IMR-90 (cell line): ENCODE results near the gene ANKRD31.

ENCODE experiments used
- CEBPB ChIP-seq: IDR thresholded peaks from 2 replicates; pipeline ENCODE4 v1.6.1; 2012; ENCODE audit warnings: low read depth, low read length, improper control_type of control experiment
- MAFK ChIP-seq: IDR thresholded peaks from 2 replicates; pipeline ENCODE4 v1.6.1; 2012; ENCODE audit warnings: low read depth, low read length, improper control_type of control experiment
- NFE2L2 ChIP-seq: fragments of 150-350 bp; IDR thresholded peaks from 2 replicates; pipeline ENCODE4 v1.6.1; 2016; ENCODE audit warnings: low read depth, mild to moderate bottlenecking, low read length
- POLR2A ChIP-seq: IDR thresholded peaks from 2 replicates; pipeline ENCODE4 v1.6.1; 2012; ENCODE audit warnings: mild to moderate bottlenecking, low read depth, low read length
- RFX5 ChIP-seq: IDR thresholded peaks from 2 replicates; pipeline ENCODE4 v1.8.0; 2012; ENCODE audit warnings: low read depth, mild to moderate bottlenecking, low read length, moderate library complexity
- SMC3 ChIP-seq: fragments of 150-350 bp; IDR thresholded peaks from 2 replicates; pipeline ENCODE4 v1.6.1; 2016; ENCODE audit warnings: low read depth, mild to moderate bottlenecking, antibody characterized with exemption, low read length, moderate library complexity
- TF ChIP-seq, protein P1 (sequence below): conservative IDR thresholded peaks from 2 replicates; pipeline ENCODE4 v1.5.1; 2012; ENCODE audit warnings: mild to moderate bottlenecking, low read depth, low read length, improper control_type of control experiment
- TF ChIP-seq, protein P2 (sequence below): fragments of 150-350 bp; IDR thresholded peaks from 2 replicates; pipeline ENCODE4 v1.6.1; 2017; ENCODE audit warnings: mild to moderate bottlenecking, antibody characterized with exemption, low read length, low read depth

GRCh38 chr5:75277463-75277862 lies 40.8 kb upstream of the ANKRD31 start:
- TF ChIP-seq, protein P1, sequence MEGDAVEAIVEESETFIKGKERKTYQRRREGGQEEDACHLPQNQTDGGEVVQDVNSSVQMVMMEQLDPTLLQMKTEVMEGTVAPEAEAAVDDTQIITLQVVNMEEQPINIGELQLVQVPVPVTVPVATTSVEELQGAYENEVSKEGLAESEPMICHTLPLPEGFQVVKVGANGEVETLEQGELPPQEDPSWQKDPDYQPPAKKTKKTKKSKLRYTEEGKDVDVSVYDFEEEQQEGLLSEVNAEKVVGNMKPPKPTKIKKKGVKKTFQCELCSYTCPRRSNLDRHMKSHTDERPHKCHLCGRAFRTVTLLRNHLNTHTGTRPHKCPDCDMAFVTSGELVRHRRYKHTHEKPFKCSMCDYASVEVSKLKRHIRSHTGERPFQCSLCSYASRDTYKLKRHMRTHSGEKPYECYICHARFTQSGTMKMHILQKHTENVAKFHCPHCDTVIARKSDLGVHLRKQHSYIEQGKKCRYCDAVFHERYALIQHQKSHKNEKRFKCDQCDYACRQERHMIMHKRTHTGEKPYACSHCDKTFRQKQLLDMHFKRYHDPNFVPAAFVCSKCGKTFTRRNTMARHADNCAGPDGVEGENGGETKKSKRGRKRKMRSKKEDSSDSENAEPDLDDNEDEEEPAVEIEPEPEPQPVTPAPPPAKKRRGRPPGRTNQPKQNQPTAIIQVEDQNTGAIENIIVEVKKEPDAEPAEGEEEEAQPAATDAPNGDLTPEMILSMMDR, result no peak
- no peak for TF ChIP-seq SMC3
- no peak for TF ChIP-seq POLR2A
- no peak for TF ChIP-seq NFE2L2
- TF ChIP-seq MAFK, result no peak
- no peak for TF ChIP-seq RFX5
- TF ChIP-seq, protein P2, sequence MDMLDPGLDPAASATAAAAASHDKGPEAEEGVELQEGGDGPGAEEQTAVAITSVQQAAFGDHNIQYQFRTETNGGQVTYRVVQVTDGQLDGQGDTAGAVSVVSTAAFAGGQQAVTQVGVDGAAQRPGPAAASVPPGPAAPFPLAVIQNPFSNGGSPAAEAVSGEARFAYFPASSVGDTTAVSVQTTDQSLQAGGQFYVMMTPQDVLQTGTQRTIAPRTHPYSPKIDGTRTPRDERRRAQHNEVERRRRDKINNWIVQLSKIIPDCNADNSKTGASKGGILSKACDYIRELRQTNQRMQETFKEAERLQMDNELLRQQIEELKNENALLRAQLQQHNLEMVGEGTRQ, result no peak
- TF ChIP-seq CEBPB, result no peak
